AG04450 (cell line): ENCODE results near the gene CRELD2. TPM values are rescaled to one million over a fixed set of nuclear protein-coding genes. Genes with fewer than 3 reads are reported as not detected.

ENCODE experiments used
- CTCF ChIA-PET: fragments of 300-600, 350-600 bp; formaldehyde crosslinking; extraction: SDS; loops from one replicate; lab custom pipeline; 2022; ENCODE audit warnings: antibody characterized with exemption, inconsistent platforms; lab: Charles Lee
- POLR2A ChIA-PET: fragments of 350-600 bp; formaldehyde crosslinking; extraction: SDS; loops from one replicate; lab custom pipeline; 2021; ENCODE audit warnings: antibody characterized with exemption, inconsistent platforms; lab: Yijun Ruan, JAX
- DNase-seq: peaks from one replicate; pipeline ENCODE4 v3.0.0-alpha.2; 2011; ENCODE audit warnings: low read depth, low spot score
- H3K27ac ChIP-seq: one replicate; pipeline ENCODE4 v1.5.1; 2012; ENCODE audit warnings: low read depth, low read length, control low read depth
- H3K27me3 ChIP-seq: one replicate; pipeline ENCODE4 v1.6.0; 2012; ENCODE audit warnings: low read length; ENCODE audit not compliant: control insufficient read depth, insufficient read depth
- H3K4me3 ChIP-seq: 2 replicates; pipeline ENCODE4 v1.5.1; 2011; ENCODE audit warnings: mild to moderate bottlenecking, low read depth, low read length, control low read depth
- H3K9me3 ChIP-seq: 2 replicates; pipeline ENCODE4 v1.5.1; 2012; ENCODE audit warnings: low read length; ENCODE audit not compliant: control insufficient read depth, insufficient read depth
- CTCF ChIP-seq: IDR thresholded peaks from 2 replicates; pipeline ENCODE4 v1.5.1; 2011; ENCODE audit warnings: low read depth, low read length, control low read depth, inconsistent platforms
- polyA plus RNA-seq: library from polyadenylated mRNA; depleted of rRNA; stranded (reverse); fragments of >200 nt; gene quantifications from 2 replicates; pipeline ENCODE4 v1.2.3, GENCODE V29; 2011

CRELD2 gene
- polyA plus RNA-seq, 1 experiment: 31.6 TPM

DNA sequence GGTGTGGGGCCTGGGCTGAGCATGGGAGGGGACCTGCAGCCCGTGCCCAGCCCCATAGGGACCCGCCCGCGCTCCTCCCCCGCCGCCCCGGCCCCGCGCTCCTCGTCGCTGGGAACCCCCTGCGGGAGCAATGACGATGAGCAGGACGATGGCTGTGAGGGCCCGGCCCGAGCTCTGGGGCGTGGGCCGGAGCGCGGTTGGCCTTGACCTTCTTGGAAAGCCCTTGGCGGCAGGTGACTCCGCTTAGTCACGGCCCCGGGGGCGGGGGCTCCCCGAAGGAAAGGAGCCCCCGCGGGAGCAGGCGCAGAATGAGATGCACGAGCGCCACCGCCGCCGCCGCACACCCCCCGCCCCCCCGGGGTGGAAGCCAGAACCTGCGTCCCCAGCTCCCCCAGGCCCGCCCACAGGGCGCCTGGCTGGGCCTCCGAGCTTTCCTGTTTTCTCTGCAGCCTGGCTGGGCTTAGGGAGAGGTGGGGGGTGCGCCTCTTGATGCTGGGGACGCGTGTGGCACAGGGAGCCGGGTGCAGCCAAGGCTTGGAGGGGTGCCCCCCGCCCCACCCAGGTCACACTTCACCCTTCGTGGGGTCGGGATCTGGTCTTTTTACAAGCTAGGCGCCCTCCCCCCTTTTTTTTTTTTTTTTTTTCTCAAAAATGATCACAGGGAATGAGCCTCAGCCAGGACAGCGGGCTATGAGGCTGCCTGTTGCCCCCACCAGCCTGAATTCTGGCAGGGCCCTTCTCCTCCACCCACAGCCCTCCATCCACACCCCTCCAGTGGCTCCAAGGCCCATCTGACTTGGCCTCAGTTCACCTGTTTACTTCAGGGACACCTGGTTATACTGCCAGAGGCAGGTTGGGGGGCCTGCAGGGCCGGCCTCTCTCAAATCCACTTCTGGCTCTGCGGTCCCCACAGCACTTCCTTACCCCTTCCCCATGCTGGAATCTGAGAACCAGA lies 17.9 kb downstream of the CRELD2 start:
- Histone ChIP-seq H3K27me3 (no peaks in the 10 kb centered on the region), H3K4me3 (peak overlapping the region; percentile 22; the same call in 1 of the 2 replicates), H3K27ac (peak overlapping the region; percentile 39), H3K9me3 (no peaks in the 10 kb centered on the region; the same call in 1 of the 2 replicates)
- TF ChIP-seq CTCF: no peak
- CTCF ChIA-PET: interaction anchor here (0.6 to 1.3 kb wide), 2 partner anchors 57 to 94 kb away, joined by 4 read pairs; no protein-coding TSS in a partner anchor
- DNase-seq: peak; percentile 24
- POLR2A ChIA-PET: interaction anchor here (0.6 to 2.1 kb wide), 5 partner anchors 16 to 249 kb away, joined by 3 to 20 read pairs (median 4); partner anchors contain the start of gene PIM3

DNA sequence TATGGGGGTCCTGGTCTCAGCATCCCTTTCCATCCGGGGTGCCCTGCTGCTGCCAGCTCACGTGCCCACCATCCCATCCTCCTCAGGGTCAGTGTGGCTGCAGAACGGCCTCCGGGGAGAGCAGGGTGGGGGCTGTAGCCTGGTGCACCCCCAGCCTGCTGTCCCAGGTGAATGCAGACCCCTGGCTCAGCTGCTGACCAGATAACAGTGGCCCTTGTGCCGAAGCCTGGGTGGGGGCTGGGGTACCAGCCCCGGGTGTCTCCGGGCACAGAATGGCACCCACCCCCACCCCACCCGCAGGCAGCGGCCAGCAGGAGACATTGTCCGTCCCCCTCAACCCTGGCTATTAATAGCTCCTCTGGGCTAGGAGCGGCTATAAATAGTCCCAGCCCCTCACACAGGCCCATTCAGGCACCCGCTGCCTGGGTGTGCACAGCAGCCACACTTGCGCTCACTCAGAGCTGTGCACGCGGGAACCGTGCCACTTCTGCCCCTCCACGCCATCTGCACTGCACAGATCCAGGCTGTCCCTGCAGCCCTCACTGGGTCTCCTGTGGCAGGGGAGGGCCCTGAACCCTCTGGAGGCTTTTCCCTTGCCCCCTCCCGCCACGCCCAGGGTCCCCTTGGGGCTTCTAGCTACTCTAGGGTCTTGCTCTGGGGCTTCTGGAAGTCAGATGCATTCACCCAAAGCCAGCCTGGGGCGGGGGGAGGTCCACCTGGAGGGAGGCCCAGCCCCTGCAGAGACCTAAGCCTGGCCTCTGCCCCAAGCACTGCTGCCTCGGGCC lies 18.7 kb downstream of the CRELD2 start:
- no peak for DNase-seq
- CTCF ChIA-PET: interaction anchor here (1.3 kb wide), 1 partner anchor 93 kb away, joined by 4 read pairs; no protein-coding TSS in a partner anchor
- peaks cover 6% of the 10 kb centered on the region; the same call in 1 of the 2 replicates for H3K9me3 ChIP-seq
- POLR2A ChIA-PET: interaction anchor here (0.6 to 2.1 kb wide), 3 partner anchors 15 to 142 kb away, joined by 12 to 20 read pairs (median 18); partner anchors contain the start of gene PIM3
- no peaks in the 10 kb centered on the region for H3K27me3 ChIP-seq
- TF ChIP-seq CTCF: no peak
- H3K4me3 ChIP-seq: no peak overlapping the region
- H3K27ac ChIP-seq: peak overlapping the region; percentile 11

DNA sequence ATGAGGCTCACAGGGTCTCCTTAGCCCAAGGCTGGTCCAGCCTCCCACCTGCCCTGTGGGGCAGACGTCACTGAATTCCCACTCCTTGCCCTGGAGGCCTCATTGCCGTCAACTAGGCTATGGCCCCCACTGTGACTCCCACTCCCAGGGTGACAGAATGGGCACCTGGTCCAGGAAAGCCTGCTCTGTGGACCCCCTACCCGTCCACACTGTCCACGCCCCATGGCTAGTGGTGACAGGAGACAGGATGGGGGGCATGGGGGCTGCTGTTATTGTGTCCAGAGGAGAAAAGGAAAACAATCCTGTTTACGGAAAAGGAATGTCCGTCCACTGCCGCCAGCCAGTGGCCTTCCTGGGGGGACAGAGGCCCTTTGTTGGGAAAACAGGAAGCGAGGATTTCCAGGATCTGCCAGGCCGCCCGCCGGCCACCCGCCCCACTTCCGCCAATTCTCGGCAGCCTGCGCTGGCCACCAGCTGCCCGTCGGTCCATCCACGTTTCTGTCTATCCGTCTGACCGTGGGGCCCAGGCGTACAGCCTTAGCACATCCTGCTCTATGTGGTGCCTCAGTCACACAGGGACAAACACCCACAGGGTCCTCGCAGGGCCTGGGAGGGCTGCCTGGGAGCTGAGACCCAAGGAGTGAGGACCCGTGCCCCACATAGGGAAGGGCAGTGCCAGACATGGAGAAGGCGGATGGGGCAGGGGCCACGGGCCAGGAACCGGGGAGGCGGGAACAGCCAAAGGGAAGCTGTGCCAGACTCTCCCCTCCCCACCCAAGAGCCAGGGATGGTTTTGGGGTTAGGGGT lies 19.5 kb downstream of the CRELD2 start:
- CTCF ChIA-PET: no interaction called here
- no peak overlapping the region for H3K27ac ChIP-seq
- no peak for DNase-seq
- POLR2A ChIA-PET: interaction anchor here (0.6 to 2.1 kb wide), 2 partner anchors 24 to 141 kb away, joined by 12 to 20 read pairs; partner anchors contain the start of gene PIM3
- peaks cover 6% of the 10 kb centered on the region; the same call in 1 of the 2 replicates for H3K9me3 ChIP-seq
- H3K4me3 ChIP-seq: no peak overlapping the region
- TF ChIP-seq CTCF: no peak
- no peaks in the 10 kb centered on the region for H3K27me3 ChIP-seq

GRCh38 chr22:49938565-49939136 lies 20.2 kb downstream of the CRELD2 start:
- DNase-seq: no peak
- peaks cover 6% of the 10 kb centered on the region; the same call in 1 of the 2 replicates for H3K9me3 ChIP-seq
- no peak overlapping the region for H3K27ac ChIP-seq
- H3K4me3 ChIP-seq: no peak overlapping the region
- POLR2A ChIA-PET: no interaction called here
- no peak for TF ChIP-seq CTCF
- CTCF ChIA-PET: no interaction called here
- no peaks in the 10 kb centered on the region for H3K27me3 ChIP-seq
